Fibroblast of the aortic adventitia (primary cell): Measurements from ENCODE around the gene EPHB1. TPM values are rescaled to one million over a fixed set of nuclear protein-coding genes. Genes with fewer than 3 reads are reported as not detected.

Experiments
- DNase-seq: peaks from one replicate; pipeline ENCODE4 v3.0.0-alpha.2; 2010; ENCODE audit warnings: low read depth
- H3K4me3 ChIP-seq: 2 replicates; pipeline ENCODE4 v1.5.1; 2011; ENCODE audit warnings: low read depth, mild to moderate bottlenecking, control low read depth, low read length, moderate library complexity
- total RNA-seq: library from RNA; depleted of rRNA; stranded (reverse); fragments of >200 nt; gene quantifications from 2 replicates; pipeline ENCODE4 v1.2.3, GENCODE V29; 2012; ENCODE audit warnings: low replicate concordance
- TF ChIP-seq, protein P1 (sequence below): IDR thresholded peaks from 2 replicates; pipeline ENCODE4 v1.5.1; 2011; ENCODE audit warnings: mild to moderate bottlenecking, low read length, control low read depth, inconsistent platforms; ENCODE audit not compliant: insufficient read depth

EPHB1 gene
- total RNA-seq, 1 donor = 1.2 TPM

DNA sequence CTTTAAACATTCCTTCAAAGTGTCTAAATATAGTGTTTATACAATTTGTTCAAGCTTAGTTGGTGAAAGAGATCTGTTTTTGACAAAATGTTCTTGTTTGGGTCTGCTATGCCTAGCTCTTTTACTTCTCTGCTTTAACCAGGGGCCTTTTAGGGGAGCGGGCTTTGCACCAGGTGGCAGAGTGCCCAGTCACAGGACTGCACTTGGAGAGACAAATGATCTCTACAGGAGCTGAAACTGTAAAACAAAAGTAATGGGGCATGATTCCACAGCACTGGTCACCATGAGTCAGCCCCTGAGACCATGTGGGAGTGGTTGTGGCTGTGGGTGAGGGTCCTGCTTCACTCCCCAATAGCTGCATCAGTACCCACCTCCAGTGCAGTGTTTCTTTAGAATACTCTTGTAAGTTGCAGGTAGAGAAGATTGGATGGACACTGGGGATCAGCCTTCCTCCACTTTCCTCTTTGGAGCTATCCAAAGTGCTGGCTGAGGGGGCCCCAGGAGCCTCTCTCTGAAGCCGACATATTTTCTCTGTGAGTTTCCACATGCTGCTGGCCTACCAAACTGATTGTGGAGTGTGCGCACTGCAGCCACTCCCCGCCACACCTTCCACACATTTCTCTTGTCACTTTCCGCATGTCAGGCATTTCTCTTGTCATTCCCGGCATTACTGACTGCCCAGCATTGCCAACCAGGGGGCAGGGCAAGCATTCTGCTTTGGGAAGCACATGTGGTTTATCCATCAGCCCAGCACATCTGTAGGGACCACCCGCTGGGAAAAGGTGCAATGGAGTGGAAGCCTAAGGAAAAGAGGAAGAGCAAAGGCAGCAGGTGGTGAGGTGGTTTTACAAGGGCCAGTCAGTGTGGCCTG, 110.0 kb downstream of the EPHB1 start:
- no peak for DNase-seq
- no peak overlapping the region for H3K4me3 ChIP-seq
- TF ChIP-seq, protein P1, sequence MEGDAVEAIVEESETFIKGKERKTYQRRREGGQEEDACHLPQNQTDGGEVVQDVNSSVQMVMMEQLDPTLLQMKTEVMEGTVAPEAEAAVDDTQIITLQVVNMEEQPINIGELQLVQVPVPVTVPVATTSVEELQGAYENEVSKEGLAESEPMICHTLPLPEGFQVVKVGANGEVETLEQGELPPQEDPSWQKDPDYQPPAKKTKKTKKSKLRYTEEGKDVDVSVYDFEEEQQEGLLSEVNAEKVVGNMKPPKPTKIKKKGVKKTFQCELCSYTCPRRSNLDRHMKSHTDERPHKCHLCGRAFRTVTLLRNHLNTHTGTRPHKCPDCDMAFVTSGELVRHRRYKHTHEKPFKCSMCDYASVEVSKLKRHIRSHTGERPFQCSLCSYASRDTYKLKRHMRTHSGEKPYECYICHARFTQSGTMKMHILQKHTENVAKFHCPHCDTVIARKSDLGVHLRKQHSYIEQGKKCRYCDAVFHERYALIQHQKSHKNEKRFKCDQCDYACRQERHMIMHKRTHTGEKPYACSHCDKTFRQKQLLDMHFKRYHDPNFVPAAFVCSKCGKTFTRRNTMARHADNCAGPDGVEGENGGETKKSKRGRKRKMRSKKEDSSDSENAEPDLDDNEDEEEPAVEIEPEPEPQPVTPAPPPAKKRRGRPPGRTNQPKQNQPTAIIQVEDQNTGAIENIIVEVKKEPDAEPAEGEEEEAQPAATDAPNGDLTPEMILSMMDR = no peak

DNA sequence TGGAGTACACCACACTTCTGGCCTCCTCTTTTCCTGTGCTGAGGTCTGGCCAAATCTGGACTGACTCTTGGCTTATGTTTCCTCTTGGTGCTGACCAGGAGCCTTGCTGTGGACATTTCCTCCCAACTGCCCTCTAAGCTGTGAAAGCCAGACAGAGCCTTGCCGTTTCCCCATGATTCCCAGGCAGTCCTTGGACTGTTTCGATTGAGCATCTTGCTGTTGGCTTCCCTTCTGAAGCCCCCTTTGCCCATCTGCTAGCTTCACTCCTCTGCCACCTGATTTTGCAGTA, 110.5 kb downstream of the EPHB1 start:
- no peak for DNase-seq
- H3K4me3 ChIP-seq = no peak overlapping the region
- TF ChIP-seq, protein P1 = no peak

DNA sequence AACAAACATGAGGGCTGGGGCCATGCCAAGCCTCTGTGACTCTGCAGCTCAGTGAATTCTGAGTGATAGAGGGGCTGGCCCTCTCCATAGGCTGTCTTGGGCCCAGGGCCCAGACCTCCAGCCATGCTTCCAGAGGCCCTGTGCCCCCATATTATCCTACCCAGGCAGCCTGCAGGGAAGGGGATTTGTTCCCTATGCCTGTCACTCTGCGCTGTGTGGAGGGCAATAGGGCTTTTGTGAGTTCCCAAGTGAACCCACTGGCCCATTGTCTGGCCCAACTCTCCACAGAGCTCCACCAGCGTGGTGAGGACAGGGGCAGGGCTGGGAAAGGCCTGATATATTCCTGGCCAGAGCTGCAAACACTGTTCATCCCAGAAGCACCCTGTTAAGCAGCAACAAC, 113.2 kb downstream of the EPHB1 start:
- TF ChIP-seq, protein P1 = no peak
- H3K4me3 ChIP-seq = no peak overlapping the region
- no peak for DNase-seq

DNA sequence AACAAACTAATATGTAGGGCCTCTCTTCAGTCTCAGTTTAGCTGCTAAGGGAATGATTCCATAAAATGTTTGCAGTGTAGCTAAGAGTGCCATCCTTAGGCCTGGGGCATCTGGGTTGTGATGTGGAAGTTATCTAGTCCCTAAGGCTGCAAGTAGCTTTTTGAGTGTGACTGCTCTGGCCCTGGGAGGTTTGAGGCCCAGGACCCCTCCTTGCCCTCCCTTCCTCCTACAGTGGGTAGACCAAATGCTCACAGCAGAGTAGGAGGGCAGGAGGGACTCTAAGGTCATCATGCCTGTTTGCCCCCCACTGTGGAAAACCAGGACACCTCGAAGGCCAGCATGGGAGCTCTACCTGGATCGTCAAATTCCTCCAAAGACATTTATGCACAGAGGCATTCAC, 115.0 kb downstream of the EPHB1 start:
- H3K4me3 ChIP-seq = no peak overlapping the region
- TF ChIP-seq, protein P1 = no peak
- no peak for DNase-seq

DNA sequence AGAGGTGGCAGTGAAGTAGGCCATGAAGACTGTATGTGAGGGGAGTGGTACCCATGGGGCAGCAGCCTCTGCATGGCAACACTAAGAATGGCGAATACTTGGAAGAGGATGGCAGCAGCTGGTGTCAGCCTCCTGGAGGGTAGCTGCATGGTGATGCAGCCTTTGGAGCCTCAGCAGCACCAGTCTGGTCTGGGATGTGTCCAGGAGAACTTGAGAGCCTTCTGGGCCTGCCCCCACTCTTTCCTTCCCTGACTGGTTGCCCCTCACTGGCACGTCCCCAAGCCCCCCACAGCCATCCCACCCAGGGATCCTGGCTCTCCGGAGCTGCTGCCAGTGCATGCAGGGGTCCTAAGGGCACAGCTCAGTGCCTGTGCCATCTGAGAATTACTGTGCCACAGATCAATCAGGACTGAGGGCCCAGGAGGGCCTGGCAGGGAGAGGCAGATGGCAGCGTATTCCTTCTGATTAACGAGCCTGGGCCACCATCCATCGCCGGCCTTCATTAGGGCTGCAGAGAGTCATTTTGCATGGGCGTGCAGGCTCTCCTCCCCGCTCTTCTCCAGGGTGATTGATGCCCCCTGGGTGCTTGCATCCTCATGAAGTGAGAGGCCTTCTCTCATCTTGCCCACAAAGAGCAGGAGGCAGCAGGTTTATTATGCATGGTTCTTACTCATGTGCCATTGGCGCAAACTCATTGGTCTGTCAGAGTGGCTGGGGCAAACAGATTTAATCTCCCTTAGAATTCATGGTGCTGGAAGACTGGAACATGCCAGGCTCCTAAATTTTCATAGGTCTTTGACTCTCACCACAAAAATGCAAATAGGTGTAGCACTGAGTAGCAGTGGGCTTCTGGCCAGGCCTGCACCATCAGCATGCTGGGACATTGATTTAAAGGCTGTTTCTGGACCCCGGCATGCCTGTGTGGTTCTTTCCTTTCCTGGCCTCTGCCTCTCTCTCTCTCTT, 116.8 kb downstream of the EPHB1 start:
- TF ChIP-seq, protein P1 = no peak
- DNase-seq = no peak
- H3K4me3 ChIP-seq = no peak overlapping the region

GRCh38 chr3:134916276-134916961, 121.4 kb downstream of the EPHB1 start:
- TF ChIP-seq, protein P1 = no peak

More at GRCh38 chr3:134916276-134916961, 121.4 kb downstream of the EPHB1 start:
- no peak for DNase-seq
- H3K4me3 ChIP-seq = no peak overlapping the region
